Measurements from ENCODE around the gene C1orf21.

DNA sequence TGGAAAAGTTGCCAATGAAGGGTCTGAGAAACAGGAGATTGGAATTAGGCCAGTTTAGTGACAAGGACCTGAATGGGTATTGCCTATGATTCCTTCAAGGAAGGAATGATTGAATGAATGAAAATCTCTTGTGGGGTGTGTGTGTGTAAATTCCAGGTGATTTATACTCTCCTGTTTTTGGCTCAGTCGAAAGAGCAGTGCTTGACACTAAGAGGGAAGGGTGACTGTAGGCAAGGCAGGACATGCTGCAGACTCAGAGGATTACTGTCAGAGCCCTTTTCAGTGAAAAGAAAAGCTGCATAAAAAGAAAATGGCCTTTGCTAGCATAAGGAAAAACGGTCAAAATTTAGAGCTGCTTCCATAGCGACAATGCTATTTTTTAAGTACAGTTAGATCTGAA, 30.1 kb downstream of the C1orf21 start:
- TF ChIP-seq POLR2AphosphoS5 (IDR thresholded peaks at IDR 0.05; ENCODE audit: insufficient read depth, low read depth, low read length) (no peak), EZH2 (IDR thresholded peaks at IDR 0.05; ENCODE audit: borderline replicate concordance, low read depth, low read length, severe bottlenecking) (no peak), POLR2A (IDR thresholded peaks at IDR 0.05; ENCODE audit: low read depth, low read length) (no peak), JUN (IDR thresholded peaks at IDR 0.05; ENCODE audit: borderline replicate concordance, insufficient read depth, insufficient read length, low read depth) (no peak), MYC (IDR thresholded peaks at IDR 0.05; ENCODE audit: low read depth, low read length) (no peak), GATA2 (IDR thresholded peaks at IDR 0.05; ENCODE audit: insufficient read depth, insufficient read length, low read depth, low read length) (no peak), FOS (IDR thresholded peaks at IDR 0.05; ENCODE audit: borderline replicate concordance, insufficient read depth, low read length) (no peak)
- TF ChIP-seq, protein P1, sequence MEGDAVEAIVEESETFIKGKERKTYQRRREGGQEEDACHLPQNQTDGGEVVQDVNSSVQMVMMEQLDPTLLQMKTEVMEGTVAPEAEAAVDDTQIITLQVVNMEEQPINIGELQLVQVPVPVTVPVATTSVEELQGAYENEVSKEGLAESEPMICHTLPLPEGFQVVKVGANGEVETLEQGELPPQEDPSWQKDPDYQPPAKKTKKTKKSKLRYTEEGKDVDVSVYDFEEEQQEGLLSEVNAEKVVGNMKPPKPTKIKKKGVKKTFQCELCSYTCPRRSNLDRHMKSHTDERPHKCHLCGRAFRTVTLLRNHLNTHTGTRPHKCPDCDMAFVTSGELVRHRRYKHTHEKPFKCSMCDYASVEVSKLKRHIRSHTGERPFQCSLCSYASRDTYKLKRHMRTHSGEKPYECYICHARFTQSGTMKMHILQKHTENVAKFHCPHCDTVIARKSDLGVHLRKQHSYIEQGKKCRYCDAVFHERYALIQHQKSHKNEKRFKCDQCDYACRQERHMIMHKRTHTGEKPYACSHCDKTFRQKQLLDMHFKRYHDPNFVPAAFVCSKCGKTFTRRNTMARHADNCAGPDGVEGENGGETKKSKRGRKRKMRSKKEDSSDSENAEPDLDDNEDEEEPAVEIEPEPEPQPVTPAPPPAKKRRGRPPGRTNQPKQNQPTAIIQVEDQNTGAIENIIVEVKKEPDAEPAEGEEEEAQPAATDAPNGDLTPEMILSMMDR (IDR thresholded peaks at IDR 0.05; ENCODE audit: extremely low read depth in 1 of 2, insufficient read depth in 1 of 2, low read depth in 1 of 2, low read length in 2 of 2): no peak
- TF ChIP-seq, protein P2, sequence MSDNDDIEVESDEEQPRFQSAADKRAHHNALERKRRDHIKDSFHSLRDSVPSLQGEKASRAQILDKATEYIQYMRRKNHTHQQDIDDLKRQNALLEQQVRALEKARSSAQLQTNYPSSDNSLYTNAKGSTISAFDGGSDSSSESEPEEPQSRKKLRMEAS (IDR thresholded peaks at IDR 0.05; ENCODE audit: insufficient read depth, insufficient read length): no peak
